HL-60 (cell line): Measurements from ENCODE around the gene AREG.

Experiments
- DNase-seq, 2 experiments: peaks; one replicate each; pipeline ENCODE4 v3.0.0-alpha.2; 2010 to 2020; ENCODE audit warnings: low read depth in 1 of 2, low spot score in 1 of 2
- H3K27ac ChIP-seq: fragments of 250-450 bp; sonication (Bioruptor Pico); replicated peaks from 2 replicates; pipeline ENCODE4 v1.5.1; 2020; ENCODE audit warnings: mild to moderate bottlenecking, moderate library complexity
- H3K27me3 ChIP-seq: fragments of 250-450 bp; sonication (Bioruptor Pico); 2 replicates; pipeline ENCODE4 v1.5.1; 2021; ENCODE audit warnings: mild to moderate bottlenecking, moderate library complexity; ENCODE audit not compliant: insufficient read depth, poor library complexity, severe bottlenecking
- H3K4me3 ChIP-seq: replicated peaks from 2 replicates; pipeline ENCODE4 v1.5.1; 2011; ENCODE audit warnings: mild to moderate bottlenecking, control low read depth, low read length; ENCODE audit not compliant: insufficient read depth
- CTCF ChIP-seq: IDR thresholded peaks from one replicate; pipeline ENCODE4 v1.5.1; 2011; ENCODE audit warnings: low read length, control low read depth, inconsistent platforms; ENCODE audit not compliant: insufficient read depth
- GABPA ChIP-seq: IDR thresholded peaks from 2 replicates; pipeline ENCODE4 v1.6.1; 2012; ENCODE audit warnings: low read depth
- POLR2AphosphoS5 ChIP-seq: IDR thresholded peaks from 2 replicates; pipeline ENCODE4 v1.6.1; 2012; ENCODE audit warnings: low read depth
- REST ChIP-seq: IDR thresholded peaks from 2 replicates; pipeline ENCODE4 v1.6.1; 2012; ENCODE audit warnings: low read depth; ENCODE audit not compliant: insufficient replicate concordance
- SPI1 ChIP-seq: IDR thresholded peaks from 2 replicates; pipeline ENCODE4 v1.6.1; 2012; ENCODE audit warnings: low read depth, mild to moderate bottlenecking, borderline replicate concordance

Gene AREG

GRCh38 chr4:74449571-74450297 lies 4.8 kb downstream of the AREG start:
- DNase-seq: no peak
- Histone ChIP-seq H3K4me3 (no peak overlapping the region), H3K27me3 (no peaks in the 10 kb centered on the region), H3K27ac (no peak overlapping the region)
- TF ChIP-seq REST (no peak), SPI1 (no peak), POLR2AphosphoS5 (no peak), CTCF (no peak), GABPA (no peak)

GRCh38 chr4:74450298-74450683 lies 5.4 kb downstream of the AREG start:
- no peak for DNase-seq
- no peaks in the 10 kb centered on the region for H3K27me3 ChIP-seq
- no peak overlapping the region for H3K27ac ChIP-seq
- no peak overlapping the region for H3K4me3 ChIP-seq
- TF ChIP-seq GABPA: no peak
- TF ChIP-seq SPI1: no peak
- TF ChIP-seq REST: no peak
- no peak for TF ChIP-seq CTCF
- no peak for TF ChIP-seq POLR2AphosphoS5

- TF ChIP-seq REST (no peak), SPI1 (peak; percentile 47; the same call in 1 of the 2 replicates), CTCF (no peak), POLR2AphosphoS5 (no peak)
- peak; percentile 38 to 60 for DNase-seq
- H3K27me3 ChIP-seq: no peaks in the 10 kb centered on the region
- H3K4me3 ChIP-seq: no peak overlapping the region
- no peak overlapping the region for H3K27ac ChIP-seq
These were observed 6.3 kb downstream of the AREG start for GRCh38 chr4:74451214-74451661.
